HG03135 (cell line): ENCODE data around the gene MDM2.
"Not testable (repeated sequence)": the region's sequence is repeated elsewhere in the genome, so short reads cannot be mapped to it uniquely, and the experiment has no call there.

ENCODE experiments used
- ATAC-seq: cut with Tn5 transposase; IDR thresholded peaks from one replicate; pipeline ENCODE4 v1.9.1; 2021; ENCODE audit warnings: mild to moderate bottlenecking, moderate library complexity; ENCODE audit not compliant: unreplicated experiment

MDM2 gene

GRCh38 chr12:68785358-68785757, 22.6 kb upstream of the MDM2 start:
- ATAC-seq = no peak

- no peak for ATAC-seq
Observed at GRCh38 chr12:68785823-68786222, 22.2 kb upstream of the MDM2 start.

- ATAC-seq = no peak
Observed at GRCh38 chr12:68786929-68787328, 21.0 kb upstream of the MDM2 start.

- ATAC-seq = no peak
Observed at GRCh38 chr12:68788554-68789143, 19.3 kb upstream of the MDM2 start.

- no peak for ATAC-seq
Observed at GRCh38 chr12:68789144-68789878, 18.7 kb upstream of the MDM2 start.

GRCh38 chr12:68790081-68790951, 17.7 kb upstream of the MDM2 start:
- no peak for ATAC-seq

- no peak for ATAC-seq
Observed at GRCh38 chr12:68790952-68791234, 17.1 kb upstream of the MDM2 start.

- no peak for ATAC-seq
Observed at GRCh38 chr12:68791897-68792481, 16.0 kb upstream of the MDM2 start.

GRCh38 chr12:68792952-68793351, 15.0 kb upstream of the MDM2 start:
- peak; percentile 95 for ATAC-seq

GRCh38 chr12:68793436-68793835, 14.5 kb upstream of the MDM2 start:
- ATAC-seq = no peak

GRCh38 chr12:68793975-68794652, 13.9 kb upstream of the MDM2 start:
- no peak for ATAC-seq

GRCh38 chr12:68794653-68795251, 13.2 kb upstream of the MDM2 start:
- no peak for ATAC-seq

GRCh38 chr12:68796399-68796798, 11.6 kb upstream of the MDM2 start:
- no peak for ATAC-seq

- ATAC-seq = no peak
Observed at GRCh38 chr12:68798882-68799234, 9.1 kb upstream of the MDM2 start.

- ATAC-seq = no peak
Observed at GRCh38 chr12:68800294-68800693, 7.7 kb upstream of the MDM2 start.

- not testable (repeated sequence) for ATAC-seq
Observed at GRCh38 chr12:68801124-68801523, 6.9 kb upstream of the MDM2 start.

GRCh38 chr12:68802372-68802745, 5.6 kb upstream of the MDM2 start:
- not testable (repeated sequence) for ATAC-seq

- ATAC-seq = not testable (repeated sequence)
Observed at GRCh38 chr12:68802911-68803651, 4.9 kb upstream of the MDM2 start.

- no peak for ATAC-seq
Observed at GRCh38 chr12:68803948-68804656, 3.9 kb upstream of the MDM2 start.
